IPS-15b (cell line): ENCODE results near the gene CAMK2N2.

ENCODE experiments used
- H3K27me3 ChIP-seq: one replicate; pipeline ENCODE4 v1.6.1; 2013; ENCODE audit warnings: low read length; ENCODE audit not compliant: control insufficient read depth, insufficient read depth
- H3K36me3 ChIP-seq: one replicate; pipeline ENCODE4 v1.6.1; 2013; ENCODE audit warnings: low read length; ENCODE audit not compliant: control insufficient read depth, insufficient read depth
- H3K4me1 ChIP-seq: one replicate; pipeline ENCODE4 v1.6.1; 2013; ENCODE audit warnings: mild to moderate bottlenecking, low read length; ENCODE audit not compliant: control insufficient read depth, insufficient read depth
- H3K4me3 ChIP-seq: one replicate; pipeline ENCODE4 v1.5.1; 2013; ENCODE audit warnings: low read depth, low read length
- H3K9ac ChIP-seq: one replicate; pipeline ENCODE4 v1.6.1; 2013; ENCODE audit warnings: low read depth, mild to moderate bottlenecking, low read length
- H3K9me3 ChIP-seq: one replicate; pipeline ENCODE4 v1.6.1; 2013; ENCODE audit warnings: mild to moderate bottlenecking, low read length; ENCODE audit not compliant: control insufficient read depth, insufficient read depth

CAMK2N2 gene

GRCh38 chr3:184261270-184261853 is at the start of gene CAMK2N2:
CAMK2N2 (minus strand) TSS chr3:184261553; CDS start chr3:184261285, 268 bp downstream.
- Histone ChIP-seq H3K9ac (no peak within 1 kb of the TSS), H3K36me3 (peaks cover 8% of the 10 kb centered on the region), H3K4me3 (peak within 1 kb of the TSS; percentile 80), H3K9me3 (no peaks in the 10 kb centered on the region), H3K4me1 (no peaks in the 10 kb centered on the region), H3K27me3 (peaks cover 58% of the 10 kb centered on the region)

DNA sequence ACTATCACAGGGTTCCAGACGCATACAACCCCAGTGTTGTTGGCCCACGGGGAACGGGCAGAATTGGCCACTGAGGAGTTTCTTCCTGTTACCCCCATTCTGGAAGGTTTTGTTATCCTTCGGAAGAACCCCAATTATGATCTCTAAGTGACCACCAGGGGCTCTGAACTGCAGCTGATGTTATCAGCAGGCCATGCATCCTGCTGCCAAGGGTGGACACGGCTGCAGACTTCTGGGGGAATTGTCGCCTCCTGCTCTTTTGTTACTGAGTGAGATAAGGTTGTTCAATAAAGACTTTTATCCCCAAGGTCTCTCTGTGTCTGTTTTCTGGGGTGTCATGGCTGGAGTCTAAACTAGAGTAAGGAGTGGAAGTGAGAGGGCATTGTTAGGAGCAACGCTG is 47.4 kb upstream of the CAMK2N2 start:
- H3K9ac ChIP-seq, result no peak overlapping the region
- H3K27me3 ChIP-seq, result no peaks in the 10 kb centered on the region
- no peak overlapping the region for H3K4me3 ChIP-seq
- H3K9me3 ChIP-seq, result no peaks in the 10 kb centered on the region
- H3K4me1 ChIP-seq, result no peaks in the 10 kb centered on the region
- peaks cover 38% of the 10 kb centered on the region for H3K36me3 ChIP-seq

DNA sequence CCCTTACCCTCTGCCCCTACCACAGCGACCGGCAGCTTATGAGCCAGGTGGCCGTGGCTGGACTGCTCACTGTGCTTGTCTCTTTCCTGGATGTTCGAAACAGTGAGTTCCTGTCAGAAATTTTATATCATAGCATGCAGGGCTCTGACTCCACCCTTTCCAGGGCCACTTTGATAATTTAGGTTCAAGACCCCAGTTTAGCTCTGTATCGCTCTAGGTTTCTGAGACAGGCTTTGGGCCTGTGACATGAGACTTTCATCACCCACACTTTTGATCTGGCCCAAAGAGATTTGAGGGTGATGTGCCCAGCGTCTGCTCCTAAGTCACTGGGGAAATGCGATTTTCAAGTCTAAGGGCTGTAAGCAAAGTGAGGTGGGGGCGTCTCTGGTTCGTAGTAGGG is 46.6 kb upstream of the CAMK2N2 start:
- Histone ChIP-seq H3K36me3 (peaks cover 45% of the 10 kb centered on the region), H3K9ac (no peak overlapping the region), H3K4me3 (no peak overlapping the region), H3K9me3 (no peaks in the 10 kb centered on the region), H3K27me3 (no peaks in the 10 kb centered on the region), H3K4me1 (no peaks in the 10 kb centered on the region)

GRCh38 chr3:184306341-184306972 is 45.1 kb upstream of the CAMK2N2 start:
- no peak overlapping the region for H3K4me3 ChIP-seq
- H3K27me3 ChIP-seq, result no peaks in the 10 kb centered on the region
- no peak overlapping the region for H3K9ac ChIP-seq
- H3K9me3 ChIP-seq, result no peaks in the 10 kb centered on the region
- no peaks in the 10 kb centered on the region for H3K4me1 ChIP-seq
- H3K36me3 ChIP-seq, result peaks cover 59% of the 10 kb centered on the region

DNA sequence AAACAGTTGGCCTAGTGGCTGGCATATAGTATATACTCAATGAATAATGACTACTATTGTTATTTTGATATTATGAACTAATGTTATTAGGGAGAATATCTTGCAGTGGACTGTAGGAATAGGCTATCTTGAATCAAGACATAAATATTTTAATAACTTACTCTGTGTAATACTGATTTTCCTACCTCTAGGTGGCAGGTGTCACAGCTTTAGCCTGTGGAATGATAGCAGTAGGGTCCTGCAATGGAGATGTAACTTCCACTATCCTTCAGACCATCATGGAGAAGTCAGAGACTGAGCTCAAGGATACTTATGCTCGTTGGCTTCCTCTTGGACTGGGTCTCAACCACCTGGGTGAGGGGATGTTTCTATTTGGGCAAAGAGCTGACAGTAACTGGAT is 44.2 kb upstream of the CAMK2N2 start:
- H3K36me3 ChIP-seq, result peaks cover 61% of the 10 kb centered on the region
- H3K4me1 ChIP-seq, result no peaks in the 10 kb centered on the region
- no peaks in the 10 kb centered on the region for H3K27me3 ChIP-seq
- H3K9ac ChIP-seq, result no peak overlapping the region
- no peaks in the 10 kb centered on the region for H3K9me3 ChIP-seq
- no peak overlapping the region for H3K4me3 ChIP-seq

- Histone ChIP-seq H3K9me3 (no peaks in the 10 kb centered on the region), H3K36me3 (peaks cover 28% of the 10 kb centered on the region), H3K27me3 (no peaks in the 10 kb centered on the region), H3K4me1 (no peaks in the 10 kb centered on the region), H3K9ac (no peak overlapping the region), H3K4me3 (peak overlapping the region; percentile 94)
Observed at GRCh38 chr3:184300378-184300720, 39.0 kb upstream of the CAMK2N2 start.

DNA sequence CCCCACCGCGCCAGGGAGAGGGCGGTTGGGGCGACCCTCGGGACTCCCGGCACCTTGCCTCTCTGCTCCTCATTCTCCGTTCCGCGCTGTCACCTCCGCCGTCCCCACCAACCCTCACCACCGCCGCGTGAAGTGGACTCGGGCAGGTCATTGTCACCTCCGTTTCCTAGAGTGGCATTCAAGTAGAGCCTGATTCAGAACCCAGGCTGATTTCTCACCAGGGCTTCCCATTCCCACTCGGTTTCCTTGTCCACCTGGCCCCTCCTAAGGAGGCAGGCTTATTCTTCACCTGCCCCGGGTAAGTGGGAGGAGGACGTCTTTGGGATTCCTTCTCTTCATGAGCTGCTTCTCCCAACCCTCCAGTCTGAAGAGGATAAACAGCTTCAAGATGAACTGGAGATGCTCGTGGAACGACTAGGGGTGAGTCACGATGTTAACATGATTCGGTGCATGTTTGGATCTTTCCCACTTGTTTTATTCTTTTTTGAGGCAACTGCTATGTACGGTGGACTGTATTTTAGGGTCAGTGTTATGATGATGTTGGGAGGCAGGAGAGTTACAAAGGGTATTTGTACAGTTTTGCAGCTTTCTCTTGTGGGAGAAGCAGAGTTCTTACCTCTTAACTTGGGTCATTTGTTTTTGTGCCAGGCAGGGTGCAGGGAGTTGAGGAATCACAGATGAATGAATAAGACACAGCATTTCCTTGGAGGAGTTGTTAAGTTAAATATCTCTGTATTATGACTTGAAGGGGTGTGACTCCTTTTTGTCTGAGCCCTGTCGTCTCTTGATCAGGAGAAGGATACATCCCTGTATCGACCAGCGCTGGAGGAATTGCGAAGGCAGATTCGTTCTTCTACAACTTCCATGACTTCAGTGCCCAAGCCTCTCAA is 38.4 kb upstream of the CAMK2N2 start:
- Histone ChIP-seq H3K9me3 (no peaks in the 10 kb centered on the region), H3K9ac (peak overlapping the region; percentile 27), H3K36me3 (peaks cover 28% of the 10 kb centered on the region), H3K27me3 (no peaks in the 10 kb centered on the region), H3K4me3 (peak overlapping the region; percentile 94), H3K4me1 (no peaks in the 10 kb centered on the region)

GRCh38 chr3:184298759-184299487 is 37.6 kb upstream of the CAMK2N2 start, which contains the start of gene PSMD2:
PSMD2 (plus strand) TSS chr3:184299241; CDS start chr3:184299267, 26 bp downstream.
- H3K9me3 ChIP-seq, result no peaks in the 10 kb centered on the region
- no peaks in the 10 kb centered on the region for H3K4me1 ChIP-seq
- H3K4me3 ChIP-seq, result peak within 1 kb of the TSS; percentile 94

DNA sequence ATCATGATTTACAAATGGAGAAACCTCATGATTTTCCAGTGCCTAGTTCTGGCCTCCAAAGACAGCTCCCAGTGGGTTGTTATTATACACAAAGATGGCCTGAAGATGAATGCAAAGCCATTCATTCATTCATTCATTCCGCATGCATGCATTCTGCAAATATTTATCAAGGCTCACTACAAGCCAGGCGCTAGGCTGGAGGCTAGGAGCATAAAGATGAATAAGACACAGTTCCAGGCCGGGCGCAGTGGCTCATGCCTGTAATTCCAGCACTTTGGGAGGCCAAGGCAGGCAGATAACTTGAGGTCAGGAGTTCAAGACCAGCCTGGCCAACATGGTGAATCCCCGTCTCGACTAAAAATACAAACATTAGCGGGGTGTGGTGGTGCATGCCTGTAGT is 35.3 kb upstream of the CAMK2N2 start:
- Histone ChIP-seq H3K36me3 (peaks cover 4% of the 10 kb centered on the region), H3K27me3 (no peaks in the 10 kb centered on the region), H3K9me3 (no peaks in the 10 kb centered on the region), H3K9ac (no peak overlapping the region), H3K4me3 (no peak overlapping the region), H3K4me1 (no peaks in the 10 kb centered on the region)

More at GRCh38 chr3:184298759-184299487, 37.6 kb upstream of the CAMK2N2 start, which contains the start of gene PSMD2:
- Histone ChIP-seq H3K36me3 (peaks cover 25% of the 10 kb centered on the region), H3K27me3 (no peaks in the 10 kb centered on the region), H3K9ac (peak within 1 kb of the TSS; percentile 48)

DNA sequence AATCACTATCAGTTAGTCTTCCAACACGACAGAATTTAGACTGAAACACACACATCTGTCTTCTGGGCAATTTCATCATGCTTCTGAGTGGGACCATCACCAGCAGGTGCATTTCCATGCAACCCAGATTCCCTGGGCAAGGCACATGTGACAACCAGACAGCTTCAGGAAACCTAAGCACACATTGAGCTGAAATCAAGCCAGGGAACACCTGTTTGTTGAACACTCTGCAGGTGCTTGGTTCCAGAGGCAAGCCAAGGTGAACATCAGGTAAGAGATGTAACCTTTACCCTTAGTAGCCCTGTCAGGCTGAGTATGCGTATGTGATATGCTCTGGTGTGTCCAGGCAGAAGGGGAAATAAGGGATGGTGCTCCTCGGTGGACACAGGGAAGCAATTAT is 34.4 kb upstream of the CAMK2N2 start:
- Histone ChIP-seq H3K4me3 (no peak overlapping the region), H3K9me3 (no peaks in the 10 kb centered on the region), H3K27me3 (no peaks in the 10 kb centered on the region), H3K4me1 (no peaks in the 10 kb centered on the region), H3K9ac (no peak overlapping the region), H3K36me3 (no peaks in the 10 kb centered on the region)

- H3K9ac ChIP-seq, result no peak overlapping the region
Observed at GRCh38 chr3:184291738-184292445, 30.5 kb upstream of the CAMK2N2 start.

More at GRCh38 chr3:184291738-184292445, 30.5 kb upstream of the CAMK2N2 start:
- H3K4me3 ChIP-seq, result no peak overlapping the region
- H3K4me1 ChIP-seq, result no peaks in the 10 kb centered on the region
- no peaks in the 10 kb centered on the region for H3K27me3 ChIP-seq
- no peaks in the 10 kb centered on the region for H3K36me3 ChIP-seq
- H3K9me3 ChIP-seq, result no peaks in the 10 kb centered on the region
